ENCODE measurements around the gene ADAD2. TPM values are rescaled to one million over a fixed set of nuclear protein-coding genes. Genes with fewer than 3 reads are reported as not detected.
"Not testable (repeated sequence)": the region's sequence is repeated elsewhere in the genome, so short reads cannot be mapped to it uniquely, and the experiment has no call there.

ADAD2 gene
- total RNA-seq, 1 donor from 2014 or later, result not detected

DNA sequence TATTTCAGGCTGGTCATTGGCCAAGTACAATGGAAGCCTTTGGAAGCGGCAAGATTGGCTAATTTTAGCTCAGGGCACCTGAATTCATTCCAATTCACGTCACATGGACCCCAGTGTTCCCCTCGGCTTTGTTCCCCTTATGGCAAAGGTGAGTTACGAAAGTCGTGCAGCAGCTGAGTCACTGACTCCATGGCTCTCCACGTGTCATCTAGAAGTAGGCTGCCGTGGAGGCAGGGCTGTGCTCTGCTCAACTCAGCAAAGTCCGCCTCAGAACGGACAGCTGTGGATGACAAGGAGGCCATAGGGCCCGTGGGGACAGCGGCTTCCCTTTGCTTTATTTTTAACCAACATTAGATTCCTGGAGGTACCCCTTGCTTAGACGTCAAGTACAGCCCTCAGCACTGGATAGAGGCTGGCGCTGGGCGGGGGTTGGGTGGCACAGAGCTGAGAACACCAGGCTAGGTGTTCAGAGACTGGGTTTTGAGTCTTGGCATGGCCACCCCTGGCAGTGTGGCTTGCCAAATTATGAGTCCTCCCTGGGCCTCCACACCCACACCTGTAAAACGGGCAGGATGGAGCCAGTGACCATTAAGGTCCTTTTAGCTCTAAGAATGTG is 23.6 kb downstream of the ADAD2 start:
- Histone ChIP-seq H3K9me3 (ENCODE audit: insufficient read depth, low read depth, low read length) (no peaks in the 10 kb centered on the region), H3K79me2 (ENCODE audit: insufficient read depth, low read length) (no peaks in the 10 kb centered on the region), H3K9ac (ENCODE audit: low read length) (no peak overlapping the region), H3K4me1 (ENCODE audit: insufficient read depth, low read length) (no peaks in the 10 kb centered on the region), H3K36me3 (ENCODE audit: insufficient read depth, low read length) (no peaks in the 10 kb centered on the region), H3K27me3 (ENCODE audit: insufficient read depth, low read length) (peaks cover 5% of the 10 kb centered on the region), H3K4me2 (ENCODE audit: low read length) (no peak overlapping the region), H3K4me3 (ENCODE audit: insufficient read depth, low read depth, low read length) (no peak overlapping the region), H3K27ac (ENCODE audit: low read depth, low read length) (no peak overlapping the region), H2AFZ (ENCODE audit: low read depth, low read length) (no peak overlapping the region), H4K20me1 (ENCODE audit: insufficient read depth, low read length) (no peaks in the 10 kb centered on the region)
- no peak for TF ChIP-seq EZH2 (IDR thresholded peaks at IDR 0.05; ENCODE audit: insufficient read depth, low read length)
- TF ChIP-seq, protein P1, sequence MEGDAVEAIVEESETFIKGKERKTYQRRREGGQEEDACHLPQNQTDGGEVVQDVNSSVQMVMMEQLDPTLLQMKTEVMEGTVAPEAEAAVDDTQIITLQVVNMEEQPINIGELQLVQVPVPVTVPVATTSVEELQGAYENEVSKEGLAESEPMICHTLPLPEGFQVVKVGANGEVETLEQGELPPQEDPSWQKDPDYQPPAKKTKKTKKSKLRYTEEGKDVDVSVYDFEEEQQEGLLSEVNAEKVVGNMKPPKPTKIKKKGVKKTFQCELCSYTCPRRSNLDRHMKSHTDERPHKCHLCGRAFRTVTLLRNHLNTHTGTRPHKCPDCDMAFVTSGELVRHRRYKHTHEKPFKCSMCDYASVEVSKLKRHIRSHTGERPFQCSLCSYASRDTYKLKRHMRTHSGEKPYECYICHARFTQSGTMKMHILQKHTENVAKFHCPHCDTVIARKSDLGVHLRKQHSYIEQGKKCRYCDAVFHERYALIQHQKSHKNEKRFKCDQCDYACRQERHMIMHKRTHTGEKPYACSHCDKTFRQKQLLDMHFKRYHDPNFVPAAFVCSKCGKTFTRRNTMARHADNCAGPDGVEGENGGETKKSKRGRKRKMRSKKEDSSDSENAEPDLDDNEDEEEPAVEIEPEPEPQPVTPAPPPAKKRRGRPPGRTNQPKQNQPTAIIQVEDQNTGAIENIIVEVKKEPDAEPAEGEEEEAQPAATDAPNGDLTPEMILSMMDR (IDR thresholded peaks at IDR 0.05; ENCODE audit: insufficient read depth, low read depth, low read length), result no peak
- DNase-seq (ENCODE audit: low read depth), result no peak
- FAIRE-seq, result no peak
- Mint-ChIP-seq H3K4me3 (ENCODE audit: unreplicated experiment) (no peak overlapping the region), H3K27ac (ENCODE audit: unreplicated experiment) (no peak overlapping the region), H3K36me3 (ENCODE audit: low read depth, unreplicated experiment) (no peaks in the 10 kb centered on the region), H3K4me1 (ENCODE audit: low read depth, unreplicated experiment) (peaks cover 6% of the 10 kb centered on the region), H3K9me3 (ENCODE audit: unreplicated experiment) (no peaks in the 10 kb centered on the region), H3K27me3 (ENCODE audit: low read depth, unreplicated experiment) (peaks cover 22% of the 10 kb centered on the region)

DNA sequence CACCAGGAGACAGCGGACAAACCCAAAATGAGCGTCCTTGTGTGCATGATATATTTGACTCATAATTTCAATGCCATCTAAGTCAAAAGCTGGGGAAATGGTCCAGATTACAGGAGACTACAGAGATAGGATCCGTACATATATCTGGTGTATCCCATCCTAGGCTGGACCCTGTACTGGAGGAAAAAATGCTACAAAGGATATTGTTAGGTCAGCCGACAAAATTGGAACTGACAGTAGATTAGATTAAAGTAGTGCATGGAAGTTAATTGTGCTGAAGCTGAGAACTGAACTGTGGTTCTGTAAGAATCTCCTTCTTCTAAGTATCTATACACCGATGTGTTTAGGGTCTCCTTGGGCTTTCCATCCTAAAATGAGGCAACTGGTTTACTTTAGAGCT is 24.6 kb downstream of the ADAD2 start:
- H3K4me2 ChIP-seq (ENCODE audit: low read length), result no peak overlapping the region
- TF ChIP-seq, protein P1 (IDR thresholded peaks at IDR 0.05; ENCODE audit: insufficient read depth, low read depth, low read length), result no peak
- TF ChIP-seq EZH2 (IDR thresholded peaks at IDR 0.05; ENCODE audit: insufficient read depth, low read length), result no peak
- H3K4me3 ChIP-seq (ENCODE audit: insufficient read depth, low read depth, low read length), result no peak overlapping the region
- no peaks in the 10 kb centered on the region for H3K36me3 ChIP-seq (ENCODE audit: insufficient read depth, low read length)
- H3K4me1 Mint-ChIP-seq (ENCODE audit: low read depth, unreplicated experiment), result peaks cover 6% of the 10 kb centered on the region
- FAIRE-seq (no peak), DNase-seq (ENCODE audit: low read depth) (no peak)
- no peaks in the 10 kb centered on the region for H3K9me3 ChIP-seq (ENCODE audit: insufficient read depth, low read depth, low read length)
- no peak overlapping the region for H3K27ac Mint-ChIP-seq (ENCODE audit: unreplicated experiment)
- no peak overlapping the region for H2AFZ ChIP-seq (ENCODE audit: low read depth, low read length)
- H3K9me3 Mint-ChIP-seq (ENCODE audit: unreplicated experiment), result no peaks in the 10 kb centered on the region
- peaks cover 5% of the 10 kb centered on the region for H3K27me3 ChIP-seq (ENCODE audit: insufficient read depth, low read length)
- H3K4me3 Mint-ChIP-seq (ENCODE audit: unreplicated experiment), result no peak overlapping the region
- H3K9ac ChIP-seq (ENCODE audit: low read length), result no peak overlapping the region
- H3K27me3 Mint-ChIP-seq (ENCODE audit: low read depth, unreplicated experiment), result peaks cover 22% of the 10 kb centered on the region
- peaks cover under 1% of the 10 kb centered on the region for H3K4me1 ChIP-seq (ENCODE audit: insufficient read depth, low read length)
- no peaks in the 10 kb centered on the region for H4K20me1 ChIP-seq (ENCODE audit: insufficient read depth, low read length)
- no peaks in the 10 kb centered on the region for H3K79me2 ChIP-seq (ENCODE audit: insufficient read depth, low read length)
- no peak overlapping the region for H3K27ac ChIP-seq (ENCODE audit: low read depth, low read length)
- no peaks in the 10 kb centered on the region for H3K36me3 Mint-ChIP-seq (ENCODE audit: low read depth, unreplicated experiment)

DNA sequence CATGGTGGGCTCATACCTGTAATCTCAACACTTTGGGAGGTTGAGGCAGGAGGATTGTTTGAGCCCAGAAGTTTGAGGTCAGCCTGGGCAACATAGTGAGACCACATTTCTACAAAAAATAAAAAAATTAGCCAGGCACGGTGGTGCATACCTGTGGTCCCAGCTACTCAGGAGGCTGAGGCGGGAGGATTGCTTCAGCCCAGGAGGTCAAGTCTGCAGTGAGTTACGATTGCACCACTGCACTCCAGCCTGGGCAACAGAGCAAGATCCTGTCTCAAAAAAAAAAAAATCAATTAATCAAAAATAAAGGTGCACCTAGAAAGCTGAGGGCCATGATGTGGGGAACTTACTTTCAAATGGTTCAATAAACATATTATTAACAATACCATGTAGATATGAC is 25.2 kb downstream of the ADAD2 start:
- H3K9ac ChIP-seq (ENCODE audit: low read length); H3K9me3 Mint-ChIP-seq (ENCODE audit: unreplicated experiment); FAIRE-seq; H3K27me3 ChIP-seq (ENCODE audit: insufficient read depth, low read length); H3K27ac Mint-ChIP-seq (ENCODE audit: unreplicated experiment); H3K27ac ChIP-seq (ENCODE audit: low read depth, low read length); H3K36me3 Mint-ChIP-seq (ENCODE audit: low read depth, unreplicated experiment); H2AFZ ChIP-seq (ENCODE audit: low read depth, low read length); H3K9me3 ChIP-seq (ENCODE audit: insufficient read depth, low read depth, low read length); H3K4me1 ChIP-seq (ENCODE audit: insufficient read depth, low read length); H3K79me2 ChIP-seq (ENCODE audit: insufficient read depth, low read length); DNase-seq (ENCODE audit: low read depth); H3K4me3 Mint-ChIP-seq (ENCODE audit: unreplicated experiment); H3K4me2 ChIP-seq (ENCODE audit: low read length); H3K4me3 ChIP-seq (ENCODE audit: insufficient read depth, low read depth, low read length); H3K36me3 ChIP-seq (ENCODE audit: insufficient read depth, low read length); H4K20me1 ChIP-seq (ENCODE audit: insufficient read depth, low read length): not testable (repeated sequence)
- Mint-ChIP-seq H3K27me3 (ENCODE audit: low read depth, unreplicated experiment) (peaks cover 21% of the 10 kb centered on the region), H3K4me1 (ENCODE audit: low read depth, unreplicated experiment) (peaks cover 12% of the 10 kb centered on the region)

Data from astrocyte (in vitro differentiated cells and primary cell).